ENCODE data around the gene FAM168B. TPM values are rescaled to one million over a fixed set of nuclear protein-coding genes. Genes with fewer than 3 reads are reported as not detected.

FAM168B gene
- total RNA-seq, 2 donors from 2014 or later = 125 to 192 TPM

DNA sequence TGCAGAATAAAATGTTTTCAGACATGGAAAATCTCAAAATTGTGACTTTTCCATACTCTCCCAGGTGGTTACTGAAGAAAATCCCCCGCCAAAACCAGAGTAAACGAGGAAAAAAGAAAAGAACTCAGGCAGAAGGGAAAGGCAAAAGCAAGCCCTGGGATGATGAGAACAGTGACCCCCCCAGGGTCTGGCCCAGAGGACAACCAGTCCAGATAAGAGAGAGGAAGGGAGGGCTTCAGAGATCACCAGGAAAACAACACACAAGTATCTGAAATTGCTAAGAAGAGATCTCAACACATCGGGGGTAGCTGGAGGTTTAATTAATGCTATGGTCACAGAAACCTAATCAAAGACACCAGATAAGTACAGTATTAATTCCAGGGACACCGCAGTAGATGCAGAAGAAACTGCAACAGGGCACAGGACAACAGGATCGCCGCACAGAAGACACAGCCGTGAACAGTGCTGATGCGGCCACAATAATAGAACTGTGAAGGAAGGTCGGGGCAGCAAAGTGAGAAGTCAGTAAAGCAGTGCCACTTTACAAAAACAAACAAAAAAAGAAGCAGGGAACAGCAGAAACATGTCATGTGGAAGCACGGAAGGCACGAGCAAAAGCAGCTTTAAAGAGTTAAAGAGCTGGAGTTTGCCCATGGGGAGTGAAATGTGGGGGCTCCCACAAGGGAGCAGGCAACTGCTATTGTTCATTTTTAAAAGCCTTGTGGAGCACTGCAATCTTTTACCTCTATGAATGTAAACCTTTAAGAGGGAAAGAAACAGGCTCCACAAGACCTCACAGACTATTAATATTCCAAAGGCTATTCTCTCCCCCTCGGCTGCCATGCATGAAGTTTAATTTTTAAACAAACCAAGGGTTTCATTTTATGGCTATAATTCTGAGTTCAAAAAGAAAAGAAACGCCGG lies 28.4 kb downstream of the FAM168B start:
- Histone ChIP-seq H3K9me3 (no peaks in the 10 kb centered on the region), H3K4me1 (replicated peaks) (peaks cover 6% of the 10 kb centered on the region), H3K27me3 (replicated peaks; ENCODE audit: insufficient read depth) (no peaks in the 10 kb centered on the region), H3K4me3 (no peak overlapping the region), H3K36me3 (no peaks in the 10 kb centered on the region), H3K27ac (no peak overlapping the region)
- intact Hi-C loops (cut with DNase I) = no loop called here
- TF ChIP-seq POLR2A (IDR thresholded peaks at IDR 0.05) (no peak), POLR2AphosphoS5 (IDR thresholded peaks at IDR 0.05) (no peak)
- TF ChIP-seq, protein P1, sequence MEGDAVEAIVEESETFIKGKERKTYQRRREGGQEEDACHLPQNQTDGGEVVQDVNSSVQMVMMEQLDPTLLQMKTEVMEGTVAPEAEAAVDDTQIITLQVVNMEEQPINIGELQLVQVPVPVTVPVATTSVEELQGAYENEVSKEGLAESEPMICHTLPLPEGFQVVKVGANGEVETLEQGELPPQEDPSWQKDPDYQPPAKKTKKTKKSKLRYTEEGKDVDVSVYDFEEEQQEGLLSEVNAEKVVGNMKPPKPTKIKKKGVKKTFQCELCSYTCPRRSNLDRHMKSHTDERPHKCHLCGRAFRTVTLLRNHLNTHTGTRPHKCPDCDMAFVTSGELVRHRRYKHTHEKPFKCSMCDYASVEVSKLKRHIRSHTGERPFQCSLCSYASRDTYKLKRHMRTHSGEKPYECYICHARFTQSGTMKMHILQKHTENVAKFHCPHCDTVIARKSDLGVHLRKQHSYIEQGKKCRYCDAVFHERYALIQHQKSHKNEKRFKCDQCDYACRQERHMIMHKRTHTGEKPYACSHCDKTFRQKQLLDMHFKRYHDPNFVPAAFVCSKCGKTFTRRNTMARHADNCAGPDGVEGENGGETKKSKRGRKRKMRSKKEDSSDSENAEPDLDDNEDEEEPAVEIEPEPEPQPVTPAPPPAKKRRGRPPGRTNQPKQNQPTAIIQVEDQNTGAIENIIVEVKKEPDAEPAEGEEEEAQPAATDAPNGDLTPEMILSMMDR (IDR thresholded peaks at IDR 0.05) = no peak
- no peak for DNase-seq (ENCODE audit: low spot score)
- WGBS = 61% methylated on average over 14 of the region's 14 CpGs

GRCh38 chr2:131063501-131064283 lies 29.6 kb downstream of the FAM168B start:
- no peaks in the 10 kb centered on the region for H3K9me3 ChIP-seq
- intact Hi-C loops (cut with DNase I) = no loop called here
- WGBS = 92% methylated on average over 11 of the region's 11 CpGs
- H3K4me3 ChIP-seq = no peak overlapping the region
- no peaks in the 10 kb centered on the region for H3K27me3 ChIP-seq (replicated peaks; ENCODE audit: insufficient read depth)
- H3K27ac ChIP-seq = no peak overlapping the region
- no peak for DNase-seq (ENCODE audit: low spot score)
- TF ChIP-seq POLR2AphosphoS5 (IDR thresholded peaks at IDR 0.05) (no peak), POLR2A (IDR thresholded peaks at IDR 0.05) (no peak)
- TF ChIP-seq, protein P1 (IDR thresholded peaks at IDR 0.05) = no peak
- no peaks in the 10 kb centered on the region for H3K36me3 ChIP-seq
- peaks cover 6% of the 10 kb centered on the region for H3K4me1 ChIP-seq (replicated peaks)

DNA sequence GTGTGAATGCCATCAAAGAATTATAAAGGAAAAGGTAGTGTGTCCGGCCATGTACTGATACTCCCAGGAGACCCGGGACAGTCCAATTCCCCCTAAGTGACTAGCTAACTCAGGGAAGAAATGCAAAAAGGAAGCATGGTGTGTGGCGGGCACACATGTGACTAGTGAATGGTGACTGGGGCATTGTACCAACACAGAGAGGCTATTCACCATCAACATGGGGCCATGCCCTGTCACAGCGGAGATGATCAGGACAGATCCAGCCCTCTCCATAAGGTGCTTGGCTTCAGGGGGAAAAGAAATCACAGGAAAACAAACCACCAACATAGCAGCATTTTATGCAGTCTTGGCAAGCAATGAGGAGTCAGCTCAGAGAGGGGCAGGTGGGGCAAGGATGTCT lies 34.3 kb downstream of the FAM168B start:
- no peaks in the 10 kb centered on the region for H3K9me3 ChIP-seq
- no peaks in the 10 kb centered on the region for H3K27me3 ChIP-seq (replicated peaks; ENCODE audit: insufficient read depth)
- H3K36me3 ChIP-seq = peaks cover 0 to 8% of the 10 kb centered on the region in 2 donors
- DNase-seq (ENCODE audit: low spot score) = no peak
- no peak overlapping the region for H3K4me3 ChIP-seq
- WGBS = 93% methylated on average over 4 of the region's 4 CpGs
- TF ChIP-seq POLR2AphosphoS5 (IDR thresholded peaks at IDR 0.05) (no peak), POLR2A (IDR thresholded peaks at IDR 0.05) (no peak)
- TF ChIP-seq, protein P1 (IDR thresholded peaks at IDR 0.05) = no peak
- no peaks in the 10 kb centered on the region for H3K4me1 ChIP-seq (replicated peaks)
- intact Hi-C loops (cut with DNase I) = no loop called here
- no peak overlapping the region for H3K27ac ChIP-seq

DNA sequence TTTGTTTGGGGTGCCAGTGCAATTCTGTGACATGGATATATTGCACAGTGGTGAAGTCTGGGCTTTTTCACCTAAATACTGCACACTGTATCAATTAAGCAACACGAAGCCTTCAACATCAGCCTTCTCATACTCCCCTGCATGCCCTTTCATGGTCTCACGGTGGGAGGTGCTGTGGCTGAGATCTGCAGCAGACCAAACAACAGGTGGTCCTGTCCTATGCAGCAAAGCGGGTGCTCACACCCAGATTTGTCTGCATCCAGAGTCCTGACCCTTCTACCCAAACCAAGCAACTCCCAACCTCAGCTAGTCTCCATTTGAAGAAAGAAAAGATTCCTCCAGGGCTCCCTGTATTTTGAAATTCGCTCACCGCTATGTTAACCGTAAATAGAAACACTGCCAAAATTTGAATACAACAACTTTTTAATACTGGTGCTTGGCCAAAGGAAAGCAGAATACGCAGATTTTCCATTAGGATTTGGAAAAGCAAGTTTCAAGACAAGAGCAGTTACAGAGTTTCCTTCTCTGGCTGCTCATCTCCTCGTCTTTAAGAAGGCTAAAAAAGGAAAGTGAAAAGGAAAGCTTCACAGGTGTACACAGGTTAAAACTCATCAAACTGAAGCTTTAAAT lies 34.9 kb downstream of the FAM168B start:
- H3K27ac ChIP-seq = no peak overlapping the region
- intact Hi-C loops (cut with DNase I) = no loop called here
- TF ChIP-seq POLR2A (IDR thresholded peaks at IDR 0.05) (no peak), POLR2AphosphoS5 (IDR thresholded peaks at IDR 0.05) (no peak)
- TF ChIP-seq, protein P1 (IDR thresholded peaks at IDR 0.05) = no peak
- no peak for DNase-seq (ENCODE audit: low spot score)
- WGBS = 85% methylated on average over 8 of the region's 8 CpGs
- no peaks in the 10 kb centered on the region for H3K9me3 ChIP-seq
- H3K4me3 ChIP-seq = no peak overlapping the region
- no peaks in the 10 kb centered on the region for H3K4me1 ChIP-seq (replicated peaks)
- H3K36me3 ChIP-seq = peaks cover 0 to 8% of the 10 kb centered on the region in 2 donors
- H3K27me3 ChIP-seq (replicated peaks; ENCODE audit: insufficient read depth) = no peaks in the 10 kb centered on the region

Measured in prostate gland (tissue), 2 donors.